Measurements from ENCODE around the gene GID8. TPM values are rescaled to one million over a fixed set of nuclear protein-coding genes. Genes with fewer than 3 reads are reported as not detected.

Gene GID8
- total and polyA plus RNA-seq, 2 donors (not counting 3 experiments of a cell fraction or from before 2014, with no cell fraction given): 25.3 to 34.6 TPM

- Histone ChIP-seq H4K20me1 (replicated peaks; ENCODE audit: control insufficient read depth, extremely low read depth, insufficient read depth, low read length) (no peaks in the 10 kb centered on the region), H3K36me3 (ENCODE audit: control insufficient read depth in 2 of 2, extremely low read depth in 1 of 2, insufficient read depth in 2 of 2, low read length in 2 of 2) (peaks cover 0 to 2% of the 10 kb centered on the region in 2 experiments), H3K9me3 (replicated peaks; ENCODE audit: control insufficient read depth, insufficient read depth, low read length) (no peaks in the 10 kb centered on the region), H3K79me2 (ENCODE audit: control insufficient read depth, insufficient read depth, low read length) (peaks cover 94% of the 10 kb centered on the region), H3K4me2 (ENCODE audit: insufficient read depth, low read length) (peak overlapping the region; percentile 64), H2AFZ (ENCODE audit: low read depth, low read length) (no peak overlapping the region), H3K4me3 (replicated peaks in 1 of 3; ENCODE audit: insufficient read depth in 1 of 3, low read depth in 1 of 3, low read length in 3 of 3) (peak overlapping the region in 2 of 3 experiments; percentile 58 to 59), H3K9me1 (replicated peaks; ENCODE audit: control insufficient read depth, extremely low read depth, insufficient read depth, low read length) (no peaks in the 10 kb centered on the region), H3K27me3 (ENCODE audit: control insufficient read depth in 2 of 2, insufficient read depth in 2 of 2, low read length in 2 of 2) (no peaks in the 10 kb centered on the region), H3K27ac (ENCODE audit: insufficient read depth, low read depth, low read length) (peak overlapping the region; percentile 41), H3K9ac (replicated peaks; ENCODE audit: extremely low read depth, insufficient read depth, low read length) (peak overlapping the region; percentile 60), H3K4me1 (ENCODE audit: control insufficient read depth, extremely low read depth, insufficient read depth, low read length) (peaks cover 41% of the 10 kb centered on the region)
- intact Hi-C loops (cut with micrococcal nuclease) (no loop called here), dilution Hi-C loops (cut with MboI; ENCODE audit: extremely low pct_ligation_motif_present, low sequenced_read_pairs) (no loop called here)
- peak; percentile 4 for FAIRE-seq
- ChIA-PET CTCF (interaction anchor here (0.6 to 1.4 kb wide), 3 partner anchors 9 to 28 kb away, joined by 5 to 7 read pairs (median 5); partner anchors contain the start of gene GID8), POLR2A (no interaction called here)
- no peak for TF ChIP-seq MAX (IDR thresholded peaks at IDR 0.05; ENCODE audit: insufficient read depth, insufficient read length)
- TF ChIP-seq GATA2 (IDR thresholded peaks at IDR 0.05; ENCODE audit: insufficient read depth, insufficient read length, low read depth, low read length): no peak
- TF ChIP-seq CTCF (IDR thresholded peaks at IDR 0.05; ENCODE audit: extremely low read depth in 1 of 2, insufficient read depth in 1 of 2, low read depth in 1 of 2, low read length in 2 of 2): no peak
- no peak for TF ChIP-seq POLR2A (IDR thresholded peaks at IDR 0.05; ENCODE audit: low read depth, low read length)
- no peak for TF ChIP-seq MYC (IDR thresholded peaks at IDR 0.05; ENCODE audit: low read depth, low read length)
- no peak for TF ChIP-seq FOS (IDR thresholded peaks at IDR 0.05; ENCODE audit: borderline replicate concordance, insufficient read depth, low read length)
- TF ChIP-seq JUN (IDR thresholded peaks at IDR 0.05; ENCODE audit: borderline replicate concordance, insufficient read depth, insufficient read length, low read depth): no peak
- no peak for TF ChIP-seq EZH2 (IDR thresholded peaks at IDR 0.05; ENCODE audit: borderline replicate concordance, low read depth, low read length, severe bottlenecking)
- no peak for TF ChIP-seq POLR2AphosphoS5 (IDR thresholded peaks at IDR 0.05; ENCODE audit: insufficient read depth, low read depth, low read length)
- DNase-seq (ENCODE audit: low read depth, low spot score): peak; percentile 17
- no TSS peak for BruUV-seq (replicated peaks)
These were observed 9.6 kb upstream of the GID8 start for GRCh38 chr20:62928246-62928939.
